Measurements from ENCODE around the gene TGFB3.
"Not testable (repeated sequence)": the region's sequence is repeated elsewhere in the genome, so short reads cannot be mapped to it uniquely, and the experiment has no call there.

Gene TGFB3

GRCh38 chr14:75961662-75962061 lies 20.1 kb downstream of the TGFB3 start:
- FAIRE-seq (no peak), DNase-seq (ENCODE audit: insufficient read length, low spot score) (no peak)

GRCh38 chr14:75960231-75960630 lies 21.6 kb downstream of the TGFB3 start:
- DNase-seq (ENCODE audit: insufficient read length, low spot score) (peak; percentile 56), FAIRE-seq (peak; percentile 80)

- no peak for DNase-seq (ENCODE audit: insufficient read length, low spot score)
- no peak for FAIRE-seq
Measured at GRCh38 chr14:75959031-75959430, 22.8 kb downstream of the TGFB3 start.

- DNase-seq (ENCODE audit: insufficient read length, low spot score): no peak
- FAIRE-seq: no peak
Measured at GRCh38 chr14:75952489-75952888, 29.3 kb downstream of the TGFB3 start.

GRCh38 chr14:75946785-75947184 lies 35.0 kb downstream of the TGFB3 start:
- no peak for DNase-seq (ENCODE audit: insufficient read length, low spot score)

DNA sequence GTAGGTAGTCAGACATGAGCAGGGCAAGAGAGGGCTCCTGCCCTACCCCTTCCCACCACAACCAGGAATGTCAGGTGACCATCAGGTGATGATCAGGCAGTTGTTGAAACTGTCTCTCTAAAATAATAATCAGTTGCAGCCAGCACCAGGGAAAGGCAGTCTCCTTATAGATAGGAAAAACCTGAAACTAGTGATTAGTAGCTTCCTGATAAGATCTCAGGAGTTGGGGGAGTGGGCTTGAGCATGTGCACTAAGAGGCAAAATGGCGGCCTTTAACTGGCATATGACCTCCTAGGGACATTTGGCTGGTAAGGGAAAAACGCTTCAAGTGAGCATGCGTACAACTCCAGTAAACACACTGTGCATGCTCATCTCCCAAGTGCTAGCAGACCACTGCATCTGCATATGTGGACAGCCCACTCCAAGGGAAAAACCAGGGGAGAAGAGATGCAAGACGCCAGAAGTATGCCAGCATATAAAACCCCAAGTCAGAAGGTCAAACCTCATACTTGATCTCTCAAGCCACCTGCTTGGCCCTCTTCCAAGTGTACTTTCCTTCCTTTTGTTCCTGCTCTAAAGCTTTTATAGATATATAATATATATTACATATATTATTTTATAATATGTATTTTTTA lies 37.1 kb downstream of the TGFB3 start:
- FAIRE-seq (no peak), DNase-seq (ENCODE audit: insufficient read length, low spot score) (no peak)

More at GRCh38 chr14:75946785-75947184, 35.0 kb downstream of the TGFB3 start:
- FAIRE-seq: no peak

GRCh38 chr14:75941030-75941429 lies 40.8 kb downstream of the TGFB3 start:
- no peak for FAIRE-seq
- no peak for DNase-seq (ENCODE audit: insufficient read length, low spot score)

GRCh38 chr14:75939200-75939599 lies 42.6 kb downstream of the TGFB3 start:
- FAIRE-seq (no peak), DNase-seq (ENCODE audit: insufficient read length, low spot score) (no peak)

DNA sequence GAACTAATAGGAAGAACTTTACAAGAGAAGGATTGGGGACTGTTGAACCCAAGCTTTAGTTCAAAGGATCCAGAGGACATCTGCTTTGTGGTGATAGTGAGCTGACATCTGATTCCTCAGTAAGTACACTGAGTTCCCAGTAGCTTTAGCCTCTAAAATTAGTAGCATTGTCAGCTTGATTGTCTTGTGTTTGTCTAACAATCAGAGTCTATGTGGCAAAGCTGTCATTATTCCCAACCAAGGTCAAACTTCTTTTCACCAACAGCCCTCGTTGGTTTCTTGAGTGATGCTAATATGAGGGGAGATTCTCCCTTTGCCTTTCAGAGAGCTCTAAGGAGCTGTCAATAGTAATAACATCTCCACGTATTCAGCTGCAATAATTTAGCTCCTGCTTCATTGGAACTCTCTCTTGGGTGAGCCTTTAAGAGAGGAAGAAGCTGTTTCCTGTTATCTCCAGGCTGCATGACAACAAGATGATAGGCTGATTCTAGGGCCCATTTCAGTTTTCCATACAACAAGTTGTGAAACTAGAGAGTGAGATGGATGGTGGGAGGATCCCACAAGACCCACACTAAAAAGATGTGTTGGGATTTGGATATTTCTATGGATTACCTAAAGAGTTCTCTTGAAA lies 46.7 kb downstream of the TGFB3 start:
- no peak for DNase-seq (ENCODE audit: insufficient read length, low spot score)
- no peak for FAIRE-seq

GRCh38 chr14:75933712-75934296 lies 48.0 kb downstream of the TGFB3 start:
- no peak for DNase-seq (ENCODE audit: insufficient read length, low spot score)
- no peak for FAIRE-seq

DNA sequence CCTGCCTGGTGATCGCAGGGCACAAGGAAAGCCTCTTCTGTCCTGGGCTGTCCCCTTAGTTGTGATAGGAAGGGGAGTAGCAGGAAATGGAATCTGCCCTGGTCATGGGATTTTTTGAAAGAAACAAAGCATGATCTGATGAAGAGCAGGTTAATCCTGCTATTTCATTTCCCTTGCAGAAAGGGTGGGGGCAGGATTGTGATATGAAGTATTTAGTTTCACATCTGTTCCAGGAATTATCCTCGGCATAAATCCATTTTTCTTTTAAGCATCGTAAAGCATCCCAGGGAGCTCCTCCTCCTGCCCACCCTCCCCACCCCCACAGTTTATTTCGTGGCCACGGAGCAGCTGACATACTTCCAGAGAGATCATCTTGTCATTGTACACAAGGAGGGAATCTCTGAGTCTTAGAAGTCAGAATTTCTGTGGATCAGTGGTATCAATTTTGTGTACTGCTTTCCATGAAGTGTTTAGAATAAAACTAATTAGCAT lies 53.1 kb downstream of the TGFB3 start:
- FAIRE-seq (no peak), DNase-seq (ENCODE audit: insufficient read length, low spot score) (no peak)

DNA sequence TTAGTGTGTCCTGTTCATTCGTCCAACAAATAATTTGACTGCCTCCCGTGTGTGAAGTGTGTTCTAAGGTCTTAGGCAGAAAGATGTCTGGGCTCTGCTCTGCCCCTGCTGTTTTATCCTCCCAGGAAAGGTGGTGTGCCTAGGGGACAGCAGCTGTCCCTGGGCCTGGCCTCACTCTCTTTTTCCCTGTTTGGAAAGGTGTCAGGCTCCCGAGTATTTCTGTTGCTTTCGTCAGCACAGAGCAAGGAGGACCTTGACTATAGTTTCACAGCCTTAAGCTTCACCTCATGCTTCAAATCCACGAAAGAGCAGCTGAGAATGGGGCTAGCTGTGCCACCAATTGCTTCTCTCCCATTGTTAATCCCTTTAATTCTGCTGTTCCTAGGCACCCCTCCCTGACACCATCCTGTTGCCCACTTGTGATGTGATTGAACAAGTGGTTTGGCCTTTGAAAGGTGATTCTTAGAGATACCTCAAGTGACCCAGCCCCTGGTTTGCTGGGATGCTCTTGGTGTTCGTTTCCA lies 54.2 kb downstream of the TGFB3 start:
- no peak for FAIRE-seq

GRCh38 chr14:75926431-75927115 lies 55.2 kb downstream of the TGFB3 start:
- FAIRE-seq: no peak
- DNase-seq (ENCODE audit: insufficient read length, low spot score): no peak

More for the DNA sequence above, 54.2 kb downstream of the TGFB3 start:
- DNase-seq (ENCODE audit: insufficient read length, low spot score): no peak

DNA sequence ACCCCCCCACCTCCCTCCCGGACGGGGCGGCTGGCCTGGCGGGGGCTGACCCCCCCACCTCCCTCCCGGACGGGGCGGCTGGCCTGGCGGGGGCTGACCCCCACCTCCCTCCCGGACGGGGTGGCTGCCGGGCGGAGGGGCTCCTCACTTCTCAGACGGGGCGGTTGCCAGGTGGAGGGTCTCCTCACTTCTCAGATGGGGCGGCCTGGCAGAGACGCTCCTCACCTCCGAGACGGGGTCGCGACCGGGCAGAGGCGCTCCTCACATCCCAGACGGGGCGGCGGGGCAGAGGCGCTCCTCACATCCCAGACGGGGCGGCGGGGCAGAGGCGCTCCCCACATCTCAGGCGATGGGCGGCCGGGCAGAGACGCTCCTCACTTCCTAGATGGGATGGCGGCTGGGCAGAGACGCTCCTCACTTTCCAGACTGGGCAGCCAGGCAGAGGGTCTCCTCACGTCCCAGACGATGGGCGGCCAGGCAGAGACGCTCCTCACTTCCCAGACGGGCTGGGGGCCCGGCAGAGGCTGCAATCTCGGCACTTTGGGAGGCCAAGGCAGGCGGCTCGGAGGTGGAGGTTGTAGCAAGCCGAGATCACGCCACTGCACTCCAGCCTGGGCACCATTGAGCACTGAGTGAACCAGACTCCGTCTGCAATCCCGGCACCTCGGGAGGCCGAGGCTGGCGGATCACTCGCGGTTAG lies 56.5 kb downstream of the TGFB3 start:
- not testable (repeated sequence) for FAIRE-seq; DNase-seq (ENCODE audit: insufficient read length, low spot score)

- FAIRE-seq; DNase-seq (ENCODE audit: insufficient read length, low spot score): not testable (repeated sequence)
Measured at GRCh38 chr14:75920421-75920820, 61.4 kb downstream of the TGFB3 start.

DNA sequence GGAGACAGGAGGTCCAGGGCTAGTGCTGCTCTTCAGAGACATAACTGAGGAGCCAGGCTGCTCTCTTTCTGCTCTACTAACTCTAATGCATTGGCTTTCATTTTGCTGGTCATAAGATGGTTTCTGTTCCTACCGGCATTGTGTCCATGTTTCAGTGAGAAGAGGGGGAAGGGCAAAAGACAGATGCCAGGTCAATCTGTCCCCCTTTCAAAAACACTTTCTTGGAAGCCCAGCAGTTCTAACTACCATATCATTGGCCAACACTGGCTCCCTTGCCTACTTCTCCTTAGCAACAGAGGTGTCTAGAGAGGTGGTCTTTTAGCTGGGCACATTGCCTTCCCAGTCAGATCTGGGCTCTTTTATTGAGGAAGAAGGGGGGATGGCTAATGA lies 63.9 kb downstream of the TGFB3 start:
- DNase-seq (ENCODE audit: insufficient read length, low spot score): no peak
- FAIRE-seq: peak; percentile 23

- DNase-seq (ENCODE audit: insufficient read length, low spot score) (no peak), FAIRE-seq (no peak)
Measured at GRCh38 chr14:75917322-75917945, 64.4 kb downstream of the TGFB3 start.

DNA sequence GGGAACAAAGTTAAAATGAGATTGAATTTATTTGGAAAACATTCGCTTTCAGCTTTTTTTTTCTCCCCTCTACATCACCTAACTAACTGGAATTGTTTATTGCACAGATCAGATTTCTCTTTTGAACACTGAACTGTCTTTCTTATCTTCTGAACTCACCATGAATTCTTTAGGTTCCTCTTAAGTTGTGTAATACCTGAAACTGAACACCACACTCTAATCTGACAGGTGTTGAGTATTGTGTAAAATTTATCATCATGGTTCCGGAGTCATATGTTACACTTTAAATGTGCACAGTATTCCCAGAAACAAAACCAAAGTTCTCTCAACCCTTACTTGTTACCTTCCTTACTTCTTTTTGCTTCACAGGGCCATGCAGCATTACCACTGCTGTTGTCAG lies 66.8 kb downstream of the TGFB3 start:
- DNase-seq (ENCODE audit: insufficient read length, low spot score): no peak
- FAIRE-seq: no peak

DNA sequence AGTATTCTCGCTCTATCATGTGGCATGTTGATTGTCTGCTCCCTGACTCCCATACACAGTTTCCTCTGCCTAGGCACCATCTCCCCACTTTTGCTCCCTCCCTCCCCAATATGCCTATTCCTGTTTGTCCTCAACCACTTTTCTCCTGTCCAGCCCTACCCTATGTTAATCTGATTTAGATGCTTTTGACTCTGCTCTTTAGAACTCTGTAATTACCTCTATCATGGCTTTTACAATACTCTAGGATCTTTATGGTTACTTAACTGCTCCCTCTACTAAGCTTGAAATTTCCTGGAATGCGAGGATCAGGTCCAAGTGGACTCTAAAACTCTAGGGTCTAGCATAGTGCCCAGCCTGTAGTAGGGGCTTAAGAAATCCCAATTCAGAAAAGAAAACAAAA lies 68.6 kb downstream of the TGFB3 start:
- FAIRE-seq: peak; percentile 8
- DNase-seq (ENCODE audit: insufficient read length, low spot score): no peak

GRCh38 chr14:75911883-75912282 lies 69.9 kb downstream of the TGFB3 start:
- DNase-seq (ENCODE audit: insufficient read length, low spot score) (no peak), FAIRE-seq (no peak)
